Effector memory CD8-positive, alpha-beta T cell (primary cell): ENCODE measurements around the gene MRFAP1.
"Not testable (repeated sequence)": the region's sequence is repeated elsewhere in the genome, so short reads cannot be mapped to it uniquely, and the experiment has no call there.

Source experiments
- ATAC-seq: fragments of 150-1000 bp; cut with Tn5 transposase; replicated peaks from 2 replicates; pipeline ENCODE4 v1.10.0; 2021; ENCODE audit warnings: mild to moderate bottlenecking, moderate library complexity
- DNase-seq, 3 experiments: peaks; one replicate each; pipeline ENCODE4 v3.0.0; 2021
- H3K27ac Mint-ChIP-seq, 2 donors: one replicate each; pipeline ENCODE4 v1.8.0; 2022; ENCODE audit warnings: mild to moderate bottlenecking in 2 of 2, mixed read lengths in 2 of 2, moderate library complexity in 2 of 2
- H3K27me3 Mint-ChIP-seq, 2 donors: one replicate each; pipeline ENCODE4 v1.8.0; 2022; ENCODE audit warnings: mixed read lengths in 2 of 2
- H3K36me3 Mint-ChIP-seq: one replicate; pipeline ENCODE4 v1.8.0; 2022; ENCODE audit warnings: mild to moderate bottlenecking, moderate library complexity, mixed read lengths; ENCODE audit not compliant: insufficient read depth
- H3K4me1 Mint-ChIP-seq, 2 donors: one replicate each; pipeline ENCODE4 v1.8.0; 2022; ENCODE audit warnings: low read depth in 2 of 2, mixed read lengths in 2 of 2
- H3K4me3 Mint-ChIP-seq, 2 donors: one replicate each; pipeline ENCODE4 v1.8.0; 2022; ENCODE audit warnings: mild to moderate bottlenecking in 2 of 2, mixed read lengths in 2 of 2, moderate library complexity in 2 of 2
- H3K9me3 Mint-ChIP-seq, 2 donors: one replicate each; pipeline ENCODE4 v1.8.0; 2022; ENCODE audit warnings: mixed read lengths in 2 of 2

Gene MRFAP1

GRCh38 chr4:6632125-6632524, 8.4 kb upstream of the MRFAP1 start:
- H3K9me3 Mint-ChIP-seq, result no peaks in the 10 kb centered on the region
- H3K27ac Mint-ChIP-seq, result peak overlapping the region in 1 of 2 donors; percentile 58
- peaks cover 0 to 4% of the 10 kb centered on the region in 2 donors for H3K4me1 Mint-ChIP-seq
- H3K4me3 Mint-ChIP-seq, result no peak overlapping the region
- ATAC-seq, result no peak
- no peaks in the 10 kb centered on the region for H3K27me3 Mint-ChIP-seq
- H3K36me3 Mint-ChIP-seq, result no peaks in the 10 kb centered on the region
- no peak for DNase-seq

- DNase-seq (no peak), ATAC-seq (no peak)
- peak overlapping the region in 1 of 2 donors; percentile 17 for H3K27ac Mint-ChIP-seq
These were observed 7.2 kb upstream of the MRFAP1 start for GRCh38 chr4:6633091-6633906.

GRCh38 chr4:6634746-6635145, 5.7 kb upstream of the MRFAP1 start:
- Mint-ChIP-seq H3K4me1 (peaks cover 0 to 4% of the 10 kb centered on the region in 2 donors), H3K4me3 (no peak overlapping the region), H3K9me3 (no peaks in the 10 kb centered on the region), H3K36me3 (no peaks in the 10 kb centered on the region), H3K27ac (peak overlapping the region in 1 of 2 donors; percentile 20), H3K27me3 (no peaks in the 10 kb centered on the region)
- ATAC-seq (no peak), DNase-seq (no peak)

More at GRCh38 chr4:6633091-6633906, 7.2 kb upstream of the MRFAP1 start:
- Mint-ChIP-seq H3K4me3 (no peak overlapping the region), H3K9me3 (no peaks in the 10 kb centered on the region), H3K4me1 (peaks cover 0 to 4% of the 10 kb centered on the region in 2 donors), H3K36me3 (no peaks in the 10 kb centered on the region), H3K27me3 (no peaks in the 10 kb centered on the region)

- no peak overlapping the region for H3K27ac Mint-ChIP-seq
- H3K4me1 Mint-ChIP-seq, result peaks cover 29 to 35% of the 10 kb centered on the region in 2 donors
- ATAC-seq (no peak), DNase-seq (no peak)
- no peaks in the 10 kb centered on the region for H3K27me3 Mint-ChIP-seq
- peaks cover 38% of the 10 kb centered on the region for H3K36me3 Mint-ChIP-seq
- H3K9me3 Mint-ChIP-seq, result no peaks in the 10 kb centered on the region
- H3K4me3 Mint-ChIP-seq, result peak overlapping the region in 1 of 2 donors; percentile 19
These were observed 1.3 kb upstream of the MRFAP1 start for GRCh38 chr4:6639137-6639680.

- Mint-ChIP-seq H3K27me3 (no peaks in the 10 kb centered on the region), H3K4me3 (peak overlapping the region; percentile 99 to 100), H3K4me1 (peaks cover 30 to 36% of the 10 kb centered on the region in 2 donors), H3K27ac (peak overlapping the region; percentile 99 to 100), H3K9me3 (no peaks in the 10 kb centered on the region), H3K36me3 (peaks cover 38% of the 10 kb centered on the region)
- ATAC-seq, result peak; percentile 48
- peak; percentile 38 to 44 (median 44) for DNase-seq
These were observed 882 bp downstream of the MRFAP1 start for GRCh38 chr4:6641164-6641970.

GRCh38 chr4:6641971-6642320, 1.5 kb downstream of the MRFAP1 start:
- DNase-seq (no peak), ATAC-seq (no peak)
- Mint-ChIP-seq H3K9me3 (no peaks in the 10 kb centered on the region), H3K27me3 (no peaks in the 10 kb centered on the region), H3K4me3 (peak overlapping the region; percentile 99 to 100), H3K36me3 (peaks cover 38% of the 10 kb centered on the region), H3K27ac (peak overlapping the region; percentile 99 to 100), H3K4me1 (peaks cover 33 to 36% of the 10 kb centered on the region in 2 donors)

- peaks cover 39% of the 10 kb centered on the region for H3K36me3 Mint-ChIP-seq
- no peak for ATAC-seq
- H3K4me3 Mint-ChIP-seq, result peak overlapping the region in 1 of 2 donors; percentile 100
- peak overlapping the region; percentile 99 to 100 for H3K27ac Mint-ChIP-seq
- no peak for DNase-seq
- H3K27me3 Mint-ChIP-seq, result no peaks in the 10 kb centered on the region
- peaks cover 33 to 36% of the 10 kb centered on the region in 2 donors for H3K4me1 Mint-ChIP-seq
- no peaks in the 10 kb centered on the region for H3K9me3 Mint-ChIP-seq
These were observed 2.8 kb downstream of the MRFAP1 start for GRCh38 chr4:6643141-6643847.

GRCh38 chr4:6644792-6645530, 4.5 kb downstream of the MRFAP1 start:
- no peaks in the 10 kb centered on the region for H3K27me3 Mint-ChIP-seq
- no peaks in the 10 kb centered on the region for H3K9me3 Mint-ChIP-seq
- no peak overlapping the region for H3K4me3 Mint-ChIP-seq
- peak overlapping the region; percentile 81 to 100 for H3K27ac Mint-ChIP-seq
- peaks cover 44% of the 10 kb centered on the region for H3K36me3 Mint-ChIP-seq
- no peak for DNase-seq
- H3K4me1 Mint-ChIP-seq, result peaks cover 33 to 36% of the 10 kb centered on the region in 2 donors
- ATAC-seq, result no peak

- Mint-ChIP-seq H3K27ac (peak overlapping the region in 1 of 2 donors; percentile 9), H3K4me1 (peaks cover 11 to 16% of the 10 kb centered on the region in 2 donors), H3K4me3 (no peak overlapping the region), H3K27me3 (no peaks in the 10 kb centered on the region), H3K9me3 (no peaks in the 10 kb centered on the region), H3K36me3 (peaks cover 22% of the 10 kb centered on the region)
- ATAC-seq, result no peak
- no peak for DNase-seq
These were observed 6.7 kb downstream of the MRFAP1 start for GRCh38 chr4:6647169-6647568.

GRCh38 chr4:6647582-6648230, 7.2 kb downstream of the MRFAP1 start:
- Mint-ChIP-seq H3K4me3 (no peak overlapping the region), H3K36me3 (peaks cover 17% of the 10 kb centered on the region)

GRCh38 chr4:6649216-6649615, 8.7 kb downstream of the MRFAP1 start:
- ATAC-seq (no peak), DNase-seq (no peak)
- H3K4me1 Mint-ChIP-seq, result peaks cover 2 to 4% of the 10 kb centered on the region in 2 donors
- H3K36me3 Mint-ChIP-seq, result peaks cover 7% of the 10 kb centered on the region
- no peaks in the 10 kb centered on the region for H3K27me3 Mint-ChIP-seq
- H3K27ac Mint-ChIP-seq, result no peak overlapping the region
- H3K4me3 Mint-ChIP-seq, result no peak overlapping the region
- H3K9me3 Mint-ChIP-seq, result no peaks in the 10 kb centered on the region

More at GRCh38 chr4:6647582-6648230, 7.2 kb downstream of the MRFAP1 start:
- ATAC-seq (no peak), DNase-seq (no peak)
- Mint-ChIP-seq H3K27ac (peak overlapping the region in 1 of 2 donors; percentile 9), H3K4me1 (peaks cover 8 to 10% of the 10 kb centered on the region in 2 donors), H3K9me3 (no peaks in the 10 kb centered on the region), H3K27me3 (no peaks in the 10 kb centered on the region)

- not testable (repeated sequence) for H3K36me3 Mint-ChIP-seq, ATAC-seq, H3K9me3 Mint-ChIP-seq, H3K4me1 Mint-ChIP-seq, H3K27me3 Mint-ChIP-seq, H3K4me3 Mint-ChIP-seq, DNase-seq, H3K27ac Mint-ChIP-seq
These were observed 13.7 kb downstream of the MRFAP1 start for GRCh38 chr4:6654211-6654610.
